ENCODE data around the gene SETBP1.

The SETBP1 gene

DNA sequence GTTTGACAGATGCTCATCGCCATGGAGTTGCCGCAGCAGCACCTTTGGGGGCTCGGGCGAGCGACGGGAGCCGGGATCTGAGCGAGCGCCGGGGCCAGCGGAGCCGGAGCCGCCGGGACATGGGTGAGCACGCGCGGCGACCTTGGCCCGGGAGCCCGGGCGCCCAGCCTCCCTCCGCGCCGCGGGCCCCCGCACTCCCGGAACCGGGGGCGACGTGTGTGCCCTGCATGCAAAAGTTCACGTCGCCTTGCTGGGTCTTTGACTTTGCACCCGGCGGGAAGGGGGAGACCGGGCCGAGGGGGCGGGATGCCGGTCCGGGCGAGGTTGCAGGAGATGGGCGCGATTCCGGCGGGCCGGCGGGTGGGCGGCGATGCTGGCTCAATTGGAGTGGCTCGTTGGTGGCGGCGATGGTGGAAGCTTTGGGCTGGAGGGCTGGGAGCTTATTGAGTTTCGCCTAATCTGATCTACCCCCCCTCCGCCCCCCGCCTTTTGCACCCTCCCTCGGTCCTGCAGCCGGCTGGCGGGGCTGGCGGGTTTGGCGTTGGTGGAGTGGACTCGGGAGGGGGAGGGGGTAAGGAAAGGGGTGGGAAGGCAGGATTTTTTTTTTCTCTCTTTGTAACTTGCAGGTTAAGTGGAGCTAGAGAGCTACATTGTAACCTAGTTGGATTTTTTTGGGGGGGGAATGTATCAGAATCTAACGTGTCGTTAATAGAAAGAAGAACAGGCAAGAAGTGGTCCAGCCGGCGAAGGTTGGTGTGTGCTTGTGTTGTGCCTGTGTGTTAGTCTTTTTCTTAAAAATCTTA lies at the start of gene SETBP1 (continued):
- TF ChIP-seq ZNF785 (tag by site-specific recombination; IDR thresholded peaks at IDR 0.05) (no peak), ZNF600 (tag by site-specific recombination; IDR thresholded peaks at IDR 0.05) (0 out of 2 replicates have a peak, but pooled peaks have one; percentile 18), ZXDB (tag by site-specific recombination; IDR thresholded peaks at IDR 0.05) (peak; percentile 19; the same call in 1 of the 2 replicates), ZNF394 (tag by site-specific recombination; IDR thresholded peaks at IDR 0.05; ENCODE audit: borderline replicate concordance) (no peak), BCL11B (tag by site-specific recombination; IDR thresholded peaks at IDR 0.05; ENCODE audit: low read depth) (peak; percentile 56; the same call in 1 of the 2 replicates), ZNF221 (tag by site-specific recombination; IDR thresholded peaks at IDR 0.05; ENCODE audit: borderline replicate concordance) (no peak), GLIS2 (tag by site-specific recombination; IDR thresholded peaks at IDR 0.05) (peak; percentile 81), ZNF404 (tag by site-specific recombination; IDR thresholded peaks at IDR 0.05) (no peak)
- TF ChIP-seq, protein P1, sequence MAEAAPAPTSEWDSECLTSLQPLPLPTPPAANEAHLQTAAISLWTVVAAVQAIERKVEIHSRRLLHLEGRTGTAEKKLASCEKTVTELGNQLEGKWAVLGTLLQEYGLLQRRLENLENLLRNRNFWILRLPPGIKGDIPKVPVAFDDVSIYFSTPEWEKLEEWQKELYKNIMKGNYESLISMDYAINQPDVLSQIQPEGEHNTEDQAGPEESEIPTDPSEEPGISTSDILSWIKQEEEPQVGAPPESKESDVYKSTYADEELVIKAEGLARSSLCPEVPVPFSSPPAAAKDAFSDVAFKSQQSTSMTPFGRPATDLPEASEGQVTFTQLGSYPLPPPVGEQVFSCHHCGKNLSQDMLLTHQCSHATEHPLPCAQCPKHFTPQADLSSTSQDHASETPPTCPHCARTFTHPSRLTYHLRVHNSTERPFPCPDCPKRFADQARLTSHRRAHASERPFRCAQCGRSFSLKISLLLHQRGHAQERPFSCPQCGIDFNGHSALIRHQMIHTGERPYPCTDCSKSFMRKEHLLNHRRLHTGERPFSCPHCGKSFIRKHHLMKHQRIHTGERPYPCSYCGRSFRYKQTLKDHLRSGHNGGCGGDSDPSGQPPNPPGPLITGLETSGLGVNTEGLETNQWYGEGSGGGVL (tag by site-specific recombination; IDR thresholded peaks at IDR 0.05) = peak; percentile 88

DNA sequence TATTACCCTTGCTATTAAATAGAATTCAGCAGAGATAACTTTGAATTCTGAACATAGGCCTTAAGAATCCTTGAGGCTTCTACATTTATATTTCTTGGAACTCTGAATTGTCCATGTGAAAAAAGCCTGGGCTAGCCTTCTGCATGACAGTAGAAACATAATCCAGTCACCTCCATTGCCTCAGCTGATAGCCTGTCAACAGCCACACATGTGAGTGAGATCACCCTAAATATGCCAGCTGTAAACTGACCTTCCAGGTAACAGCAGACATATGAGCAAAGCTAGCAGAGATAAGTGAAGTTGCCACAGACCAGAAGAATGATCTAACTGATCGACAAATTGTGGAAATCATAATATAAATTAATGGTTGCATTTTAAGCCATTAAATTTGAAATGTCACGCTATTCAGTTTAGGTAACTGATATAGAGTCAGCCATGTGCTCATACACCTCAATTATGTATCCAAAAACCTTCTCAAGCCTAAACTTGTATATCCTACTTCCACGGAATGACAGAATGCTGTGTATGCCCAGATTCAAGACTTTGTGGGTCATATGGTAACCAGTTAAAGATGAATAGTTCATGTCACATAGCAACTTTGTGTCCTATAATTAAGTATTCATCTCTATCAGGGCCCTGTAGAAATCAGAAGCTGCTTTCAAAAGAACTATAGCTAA lies 48.1 kb upstream of the SETBP1 start:
- Histone ChIP-seq H3K36me3 (ENCODE audit: control insufficient read depth in 2 of 2, insufficient read depth in 1 of 2, low read length in 2 of 2) (no peaks in the 10 kb centered on the region), H3K4me1 (ENCODE audit: control insufficient read depth, insufficient read depth, low read length) (no peaks in the 10 kb centered on the region), H3K9me3 (ENCODE audit: control insufficient read depth, insufficient read depth, low read depth, low read length) (no peaks in the 10 kb centered on the region), H3K4me3 (ENCODE audit: low read depth, low read length) (no peak overlapping the region), H3K27ac (ENCODE audit: extremely low read depth, low read depth, low read length) (no peak overlapping the region)
- TF ChIP-seq, protein P2, sequence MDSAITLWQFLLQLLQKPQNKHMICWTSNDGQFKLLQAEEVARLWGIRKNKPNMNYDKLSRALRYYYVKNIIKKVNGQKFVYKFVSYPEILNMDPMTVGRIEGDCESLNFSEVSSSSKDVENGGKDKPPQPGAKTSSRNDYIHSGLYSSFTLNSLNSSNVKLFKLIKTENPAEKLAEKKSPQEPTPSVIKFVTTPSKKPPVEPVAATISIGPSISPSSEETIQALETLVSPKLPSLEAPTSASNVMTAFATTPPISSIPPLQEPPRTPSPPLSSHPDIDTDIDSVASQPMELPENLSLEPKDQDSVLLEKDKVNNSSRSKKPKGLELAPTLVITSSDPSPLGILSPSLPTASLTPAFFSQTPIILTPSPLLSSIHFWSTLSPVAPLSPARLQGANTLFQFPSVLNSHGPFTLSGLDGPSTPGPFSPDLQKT (IDR thresholded peaks at IDR 0.05; ENCODE audit: borderline replicate concordance, low read depth, low read length) = no peak
- TF ChIP-seq ZNF292 (tag by site-specific recombination; IDR thresholded peaks at IDR 0.05; ENCODE audit: borderline replicate concordance, low read depth) = no peak
- TF ChIP-seq RBAK (tag by site-specific recombination; IDR thresholded peaks at IDR 0.05) = no peak
- no peak for TF ChIP-seq SCRT2 (tag by site-specific recombination; IDR thresholded peaks at IDR 0.05)
- ChIA-PET CTCF (no interaction called here), POLR2A (no interaction called here)

DNA sequence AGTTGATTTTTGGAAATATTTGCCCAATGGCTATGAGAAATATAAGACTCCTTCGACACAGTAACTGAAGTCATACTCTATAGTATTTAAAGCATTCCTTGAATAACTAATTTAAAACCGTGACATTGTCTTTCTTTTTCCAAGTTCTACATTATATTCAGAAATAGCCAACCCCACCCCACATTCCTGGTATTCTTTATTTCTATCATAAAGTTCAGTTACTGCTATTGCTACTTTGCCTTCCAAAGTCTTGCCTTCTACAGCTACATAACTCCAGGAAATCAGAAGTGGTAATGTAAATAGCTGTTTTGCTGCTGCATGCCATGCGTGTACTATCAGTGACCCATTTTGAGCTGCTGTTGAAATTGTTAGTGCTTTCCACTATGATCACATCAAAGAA lies 45.1 kb upstream of the SETBP1 start:
- H3K36me3 ChIP-seq (ENCODE audit: control insufficient read depth in 2 of 2, insufficient read depth in 1 of 2, low read length in 2 of 2) = no peaks in the 10 kb centered on the region
- ChIA-PET CTCF (no interaction called here), POLR2A (no interaction called here)
- H3K9me3 ChIP-seq (ENCODE audit: control insufficient read depth, insufficient read depth, low read depth, low read length) = no peaks in the 10 kb centered on the region
- no peak overlapping the region for H3K27ac ChIP-seq (ENCODE audit: extremely low read depth, low read depth, low read length)
- H3K4me1 ChIP-seq (ENCODE audit: control insufficient read depth, insufficient read depth, low read length) = no peaks in the 10 kb centered on the region
- H3K4me3 ChIP-seq (ENCODE audit: low read depth, low read length) = no peak overlapping the region
- TF ChIP-seq, protein P3, sequence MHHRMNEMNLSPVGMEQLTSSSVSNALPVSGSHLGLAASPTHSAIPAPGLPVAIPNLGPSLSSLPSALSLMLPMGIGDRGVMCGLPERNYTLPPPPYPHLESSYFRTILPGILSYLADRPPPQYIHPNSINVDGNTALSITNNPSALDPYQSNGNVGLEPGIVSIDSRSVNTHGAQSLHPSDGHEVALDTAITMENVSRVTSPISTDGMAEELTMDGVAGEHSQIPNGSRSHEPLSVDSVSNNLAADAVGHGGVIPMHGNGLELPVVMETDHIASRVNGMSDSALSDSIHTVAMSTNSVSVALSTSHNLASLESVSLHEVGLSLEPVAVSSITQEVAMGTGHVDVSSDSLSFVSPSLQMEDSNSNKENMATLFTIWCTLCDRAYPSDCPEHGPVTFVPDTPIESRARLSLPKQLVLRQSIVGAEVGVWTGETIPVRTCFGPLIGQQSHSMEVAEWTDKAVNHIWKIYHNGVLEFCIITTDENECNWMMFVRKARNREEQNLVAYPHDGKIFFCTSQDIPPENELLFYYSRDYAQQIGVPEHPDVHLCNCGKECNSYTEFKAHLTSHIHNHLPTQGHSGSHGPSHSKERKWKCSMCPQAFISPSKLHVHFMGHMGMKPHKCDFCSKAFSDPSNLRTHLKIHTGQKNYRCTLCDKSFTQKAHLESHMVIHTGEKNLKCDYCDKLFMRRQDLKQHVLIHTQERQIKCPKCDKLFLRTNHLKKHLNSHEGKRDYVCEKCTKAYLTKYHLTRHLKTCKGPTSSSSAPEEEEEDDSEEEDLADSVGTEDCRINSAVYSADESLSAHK (tag by site-specific recombination; IDR thresholded peaks at IDR 0.05) = no peak
- TF ChIP-seq ZNF843 (tag by site-specific recombination; IDR thresholded peaks at IDR 0.05) (no peak), ZNF792 (tag by site-specific recombination; IDR thresholded peaks at IDR 0.05) (no peak), ZNF121 (tag by site-specific recombination; IDR thresholded peaks at IDR 0.05) (no peak), ZNF114 (tag by site-specific recombination; IDR thresholded peaks at IDR 0.05) (no peak), IKZF3 (tag by site-specific recombination; IDR thresholded peaks at IDR 0.05) (no peak), ZBTB20 (tag by site-specific recombination; IDR thresholded peaks at IDR 0.05) (no peak), ZNF404 (tag by site-specific recombination; IDR thresholded peaks at IDR 0.05) (no peak), ZNF548 (tag by site-specific recombination; IDR thresholded peaks at IDR 0.05) (no peak), SALL2 (tag by site-specific recombination; IDR thresholded peaks at IDR 0.05; ENCODE audit: borderline replicate concordance) (no peak), ZNF777 (tag by site-specific recombination; IDR thresholded peaks at IDR 0.05; ENCODE audit: borderline replicate concordance) (no peak), ZNF174 (tag by site-specific recombination; IDR thresholded peaks at IDR 0.05) (no peak), ZNF530 (tag by site-specific recombination; IDR thresholded peaks at IDR 0.05; ENCODE audit: low read depth) (no peak), ZNF701 (tag by site-specific recombination; IDR thresholded peaks at IDR 0.05) (no peak)
- TF ChIP-seq, protein P4, sequence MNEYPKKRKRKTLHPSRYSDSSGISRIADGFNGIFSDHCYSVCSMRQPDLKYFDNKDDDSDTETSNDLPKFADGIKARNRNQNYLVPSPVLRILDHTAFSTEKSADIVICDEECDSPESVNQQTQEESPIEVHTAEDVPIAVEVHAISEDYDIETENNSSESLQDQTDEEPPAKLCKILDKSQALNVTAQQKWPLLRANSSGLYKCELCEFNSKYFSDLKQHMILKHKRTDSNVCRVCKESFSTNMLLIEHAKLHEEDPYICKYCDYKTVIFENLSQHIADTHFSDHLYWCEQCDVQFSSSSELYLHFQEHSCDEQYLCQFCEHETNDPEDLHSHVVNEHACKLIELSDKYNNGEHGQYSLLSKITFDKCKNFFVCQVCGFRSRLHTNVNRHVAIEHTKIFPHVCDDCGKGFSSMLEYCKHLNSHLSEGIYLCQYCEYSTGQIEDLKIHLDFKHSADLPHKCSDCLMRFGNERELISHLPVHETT (tag by site-specific recombination; IDR thresholded peaks at IDR 0.05) = no peak
